MM.1S (cell line): ENCODE measurements around the gene CCDC192.

Experiments used
- DNase-seq: peaks from one replicate; pipeline ENCODE4 v3.0.0-alpha.2; 2015
- H2AFZ ChIP-seq: fragments of 300-600 bp; sonication (generic); 2 replicates; pipeline ENCODE4 v1.6.0; 2016; ENCODE audit warnings: antibody characterized with exemption, low read length
- H3F3A ChIP-seq: fragments of 300-600 bp; sonication (generic); 2 replicates; pipeline ENCODE4 v1.6.1; 2016; ENCODE audit warnings: mild to moderate bottlenecking, antibody characterized with exemption, low read length, moderate library complexity, mixed read lengths; ENCODE audit not compliant: insufficient read depth
- H3K27ac ChIP-seq: fragments of 300-600 bp; sonication (generic); 2 replicates; pipeline ENCODE4 v1.5.1; 2016; ENCODE audit warnings: mild to moderate bottlenecking, low read length
- H3K27me3 ChIP-seq: fragments of 300-600 bp; sonication (generic); replicated peaks from 2 replicates; pipeline ENCODE4 v1.6.0; 2016; ENCODE audit warnings: low read length; ENCODE audit not compliant: insufficient read depth
- H3K36me3 ChIP-seq: fragments of 300-600 bp; sonication (generic); replicated peaks from 2 replicates; pipeline ENCODE4 v1.6.1; 2016; ENCODE audit warnings: mild to moderate bottlenecking, low read length, mixed read lengths; ENCODE audit not compliant: insufficient read depth
- H3K4me1 ChIP-seq: fragments of 300-600 bp; sonication (generic); 2 replicates; pipeline ENCODE4 v1.6.1; 2016; ENCODE audit warnings: low read length, mixed read lengths
- H3K4me2 ChIP-seq: fragments of 300-600 bp; sonication (generic); 2 replicates; pipeline ENCODE4 v1.6.0; 2016; ENCODE audit warnings: low read depth, low read length
- H3K4me3 ChIP-seq: fragments of 300-600 bp; sonication (generic); 2 replicates; pipeline ENCODE4 v1.5.1; 2016; ENCODE audit warnings: low read length, mixed read lengths
- H3K79me2 ChIP-seq: fragments of 300-600 bp; sonication (generic); 2 replicates; pipeline ENCODE4 v1.6.1; 2016; ENCODE audit warnings: mixed run types, low read length, mixed read lengths
- H3K9ac ChIP-seq: fragments of 300-600 bp; sonication (generic); 2 replicates; pipeline ENCODE4 v1.6.1; 2016; ENCODE audit warnings: low read length, mixed read lengths
- H3K9me2 ChIP-seq: fragments of 300-600 bp; sonication (generic); replicated peaks from 2 replicates; pipeline ENCODE4 v1.6.1; 2016; ENCODE audit warnings: mild to moderate bottlenecking, low read length, mixed read lengths; ENCODE audit not compliant: insufficient read depth
- H3K9me3 ChIP-seq: fragments of 300-600 bp; sonication (generic); replicated peaks from 2 replicates; pipeline ENCODE4 v1.6.1; 2016; ENCODE audit warnings: mild to moderate bottlenecking, low read length, mixed read lengths; ENCODE audit not compliant: insufficient read depth
- H4K20me1 ChIP-seq: fragments of 300-600 bp; sonication (generic); 2 replicates; pipeline ENCODE4 v1.6.1; 2016; ENCODE audit warnings: mild to moderate bottlenecking, low read length, moderate library complexity, mixed read lengths; ENCODE audit not compliant: insufficient read depth
- EZH2 ChIP-seq: fragments of 300-600 bp; sonication (generic); optimal IDR thresholded peaks from 2 replicates; pipeline ENCODE3; 2017; ENCODE audit warnings: low read depth, mild to moderate bottlenecking, antibody characterized with exemption, low read length, mixed read lengths
- EZH2phosphoT487 ChIP-seq: fragments of 300-600 bp; sonication (generic); IDR thresholded peaks from 2 replicates; pipeline ENCODE4 v1.6.1; 2018; ENCODE audit warnings: antibody characterized with exemption, low read length
- TF ChIP-seq, protein P1 (sequence below): fragments of 300-600 bp; sonication (generic); IDR thresholded peaks from 2 replicates; pipeline ENCODE4 v1.5.1; 2016; ENCODE audit warnings: antibody characterized with exemption, low read length, mixed read lengths

The CCDC192 gene

DNA sequence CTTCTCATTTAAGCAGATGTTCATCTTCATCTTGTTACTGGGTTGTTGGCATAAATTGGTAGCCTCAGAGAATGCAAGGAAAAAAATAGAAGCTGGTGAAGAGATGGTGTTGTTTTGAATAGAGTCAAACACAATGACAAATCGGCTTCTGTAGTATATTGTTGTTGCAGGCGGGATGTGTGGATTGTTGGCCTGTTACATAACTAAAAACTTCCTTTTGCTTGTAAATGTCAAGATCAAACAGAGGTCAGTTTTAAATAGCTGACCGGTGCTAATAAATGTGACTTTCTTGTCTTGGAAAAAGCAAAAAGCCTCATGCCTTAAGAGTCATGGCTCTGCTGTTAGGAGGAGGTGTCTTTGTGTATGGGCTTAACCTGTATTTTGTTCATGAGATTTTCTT is 59.2 kb downstream of the CCDC192 start:
- Histone ChIP-seq H3K9me2 (no peaks in the 10 kb centered on the region), H3K79me2 (no peaks in the 10 kb centered on the region), H3K4me2 (no peak overlapping the region), H3K9ac (no peak overlapping the region), H3K4me1 (no peaks in the 10 kb centered on the region), H3K4me3 (no peak overlapping the region), H2AFZ (no peak overlapping the region), H3K36me3 (no peaks in the 10 kb centered on the region), H3F3A (no peaks in the 10 kb centered on the region), H3K9me3 (no peaks in the 10 kb centered on the region), H4K20me1 (no peaks in the 10 kb centered on the region), H3K27me3 (no peaks in the 10 kb centered on the region), H3K27ac (no peak overlapping the region)
- no peak for DNase-seq
- TF ChIP-seq EZH2phosphoT487 (no peak), EZH2 (no peak)
- TF ChIP-seq, protein P1, sequence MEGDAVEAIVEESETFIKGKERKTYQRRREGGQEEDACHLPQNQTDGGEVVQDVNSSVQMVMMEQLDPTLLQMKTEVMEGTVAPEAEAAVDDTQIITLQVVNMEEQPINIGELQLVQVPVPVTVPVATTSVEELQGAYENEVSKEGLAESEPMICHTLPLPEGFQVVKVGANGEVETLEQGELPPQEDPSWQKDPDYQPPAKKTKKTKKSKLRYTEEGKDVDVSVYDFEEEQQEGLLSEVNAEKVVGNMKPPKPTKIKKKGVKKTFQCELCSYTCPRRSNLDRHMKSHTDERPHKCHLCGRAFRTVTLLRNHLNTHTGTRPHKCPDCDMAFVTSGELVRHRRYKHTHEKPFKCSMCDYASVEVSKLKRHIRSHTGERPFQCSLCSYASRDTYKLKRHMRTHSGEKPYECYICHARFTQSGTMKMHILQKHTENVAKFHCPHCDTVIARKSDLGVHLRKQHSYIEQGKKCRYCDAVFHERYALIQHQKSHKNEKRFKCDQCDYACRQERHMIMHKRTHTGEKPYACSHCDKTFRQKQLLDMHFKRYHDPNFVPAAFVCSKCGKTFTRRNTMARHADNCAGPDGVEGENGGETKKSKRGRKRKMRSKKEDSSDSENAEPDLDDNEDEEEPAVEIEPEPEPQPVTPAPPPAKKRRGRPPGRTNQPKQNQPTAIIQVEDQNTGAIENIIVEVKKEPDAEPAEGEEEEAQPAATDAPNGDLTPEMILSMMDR: no peak

DNA sequence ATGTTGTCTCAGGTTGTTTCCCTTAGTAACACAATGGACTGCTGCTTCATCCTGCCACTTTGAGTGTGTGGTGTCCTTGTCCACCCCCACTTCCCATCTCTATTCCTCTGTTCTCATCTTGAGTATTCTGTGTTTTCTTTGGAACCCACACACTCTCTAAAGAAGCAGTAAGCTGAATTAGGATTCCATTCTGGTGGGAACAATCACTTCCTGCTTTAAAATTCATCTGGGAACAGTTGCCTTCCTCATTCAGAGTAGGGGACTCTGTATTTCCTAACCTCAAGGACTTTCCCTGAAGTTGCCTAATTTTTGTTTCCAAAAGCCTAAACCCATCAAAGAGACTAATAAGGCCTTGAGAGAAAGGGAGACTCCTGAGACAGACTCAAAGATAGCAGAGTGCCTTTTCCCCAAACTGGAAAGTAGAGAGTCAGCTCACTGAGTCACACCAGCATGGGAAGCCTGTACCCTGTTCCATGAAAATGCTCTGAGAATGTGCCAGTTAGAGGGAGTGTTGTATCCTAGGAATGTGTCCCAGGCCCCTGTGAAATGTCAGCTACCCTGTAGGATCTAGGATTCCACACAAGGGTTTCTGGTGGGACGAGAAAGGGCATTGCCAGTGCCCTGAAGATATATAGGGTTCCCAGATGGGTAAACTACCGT is 63.6 kb downstream of the CCDC192 start:
- Histone ChIP-seq H3K9me2 (no peaks in the 10 kb centered on the region), H2AFZ (no peak overlapping the region), H3K27ac (no peak overlapping the region), H3K79me2 (no peaks in the 10 kb centered on the region), H3K27me3 (no peaks in the 10 kb centered on the region), H3K4me3 (no peak overlapping the region), H3K4me1 (no peaks in the 10 kb centered on the region), H3K9me3 (no peaks in the 10 kb centered on the region), H3K9ac (no peak overlapping the region), H3F3A (no peaks in the 10 kb centered on the region), H3K4me2 (no peak overlapping the region), H3K36me3 (no peaks in the 10 kb centered on the region), H4K20me1 (no peaks in the 10 kb centered on the region)
- no peak for TF ChIP-seq EZH2phosphoT487
- no peak for DNase-seq

DNA sequence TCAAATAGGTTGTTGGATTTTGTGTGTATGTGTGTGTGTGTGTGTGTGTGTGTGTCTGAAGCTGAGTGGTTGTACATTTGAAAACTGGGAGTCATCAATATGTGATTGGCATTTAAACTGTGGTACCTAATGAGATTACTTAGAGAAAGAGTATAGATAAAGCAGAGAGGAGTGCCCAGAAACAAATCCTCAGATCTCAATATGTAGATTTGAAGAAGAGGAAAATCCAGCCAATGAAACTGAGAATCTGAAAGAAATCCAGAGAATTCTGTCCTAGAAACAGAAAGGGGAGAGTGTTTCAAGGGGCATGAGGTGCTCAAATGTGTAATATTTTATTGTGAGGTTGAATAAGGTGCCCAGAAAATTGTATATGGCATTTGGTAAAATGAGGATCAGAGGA is 66.2 kb downstream of the CCDC192 start:
- no peaks in the 10 kb centered on the region for H3K9me2 ChIP-seq
- no peaks in the 10 kb centered on the region for H4K20me1 ChIP-seq
- H2AFZ ChIP-seq: no peak overlapping the region
- no peaks in the 10 kb centered on the region for H3K79me2 ChIP-seq
- H3K4me1 ChIP-seq: no peaks in the 10 kb centered on the region
- H3K27me3 ChIP-seq: no peaks in the 10 kb centered on the region
- H3K4me3 ChIP-seq: no peak overlapping the region
- no peak overlapping the region for H3K9ac ChIP-seq
- no peak for TF ChIP-seq EZH2
- no peak for TF ChIP-seq EZH2phosphoT487
- TF ChIP-seq, protein P1: no peak
- H3K36me3 ChIP-seq: no peaks in the 10 kb centered on the region
- no peaks in the 10 kb centered on the region for H3F3A ChIP-seq
- no peaks in the 10 kb centered on the region for H3K9me3 ChIP-seq
- H3K27ac ChIP-seq: no peak overlapping the region
- DNase-seq: no peak
- H3K4me2 ChIP-seq: no peak overlapping the region

DNA sequence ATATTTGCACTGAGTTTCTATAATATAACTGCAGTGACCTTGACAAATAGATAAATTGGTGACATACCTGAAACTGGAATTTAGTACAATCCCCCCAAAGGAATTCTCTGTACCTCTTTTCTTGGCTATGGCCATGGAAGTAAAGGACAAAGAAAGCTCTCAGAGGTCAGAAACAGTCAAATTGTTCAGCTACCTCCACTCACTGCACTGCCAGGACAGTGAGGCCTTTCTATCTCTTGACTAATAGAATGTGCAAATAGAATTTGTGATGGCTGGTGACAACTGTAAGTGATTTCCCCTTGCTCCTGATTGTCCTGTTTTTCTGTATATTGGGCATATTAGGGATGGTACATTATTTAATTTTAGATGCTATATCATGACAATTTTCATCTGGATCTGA is 67.1 kb downstream of the CCDC192 start:
- no peaks in the 10 kb centered on the region for H3K27me3 ChIP-seq
- H3K4me3 ChIP-seq: no peak overlapping the region
- no peaks in the 10 kb centered on the region for H4K20me1 ChIP-seq
- H3K9me3 ChIP-seq: no peaks in the 10 kb centered on the region
- no peaks in the 10 kb centered on the region for H3K4me1 ChIP-seq
- H3K4me2 ChIP-seq: no peak overlapping the region
- H3K36me3 ChIP-seq: no peaks in the 10 kb centered on the region
- TF ChIP-seq EZH2 (no peak), EZH2phosphoT487 (no peak)
- TF ChIP-seq, protein P1: no peak
- no peaks in the 10 kb centered on the region for H3K9me2 ChIP-seq
- no peaks in the 10 kb centered on the region for H3F3A ChIP-seq
- H3K9ac ChIP-seq: no peak overlapping the region
- no peak overlapping the region for H2AFZ ChIP-seq
- no peak for DNase-seq
- H3K27ac ChIP-seq: no peak overlapping the region
- H3K79me2 ChIP-seq: no peaks in the 10 kb centered on the region
